HG03571 (cell line): ENCODE data around the gene RGMA.
"Not testable (repeated sequence)": the region's sequence is repeated elsewhere in the genome, so short reads cannot be mapped to it uniquely, and the experiment has no call there.

Source experiments
- ATAC-seq: cut with Tn5 transposase; IDR thresholded peaks from one replicate; pipeline ENCODE4 v1.9.1; 2021; ENCODE audit not compliant: unreplicated experiment

RGMA gene

GRCh38 chr15:93067649-93068085 lies 21.3 kb downstream of the RGMA start:
- ATAC-seq: no peak

GRCh38 chr15:93066834-93067648 lies 22.0 kb downstream of the RGMA start:
- ATAC-seq: no peak

GRCh38 chr15:93066224-93066681 lies 22.8 kb downstream of the RGMA start:
- ATAC-seq: no peak

- no peak for ATAC-seq
Measured at GRCh38 chr15:93065641-93066045, 23.4 kb downstream of the RGMA start.

- ATAC-seq: no peak
Measured at GRCh38 chr15:93063796-93064690, 25.0 kb downstream of the RGMA start.

- ATAC-seq: no peak
Measured at GRCh38 chr15:93063262-93063671, 25.7 kb downstream of the RGMA start.

GRCh38 chr15:93062628-93063261 lies 26.3 kb downstream of the RGMA start:
- ATAC-seq: not testable (repeated sequence)

GRCh38 chr15:93060336-93061248 lies 28.4 kb downstream of the RGMA start:
- ATAC-seq: no peak

- ATAC-seq: no peak
Measured at GRCh38 chr15:93059442-93059841, 29.6 kb downstream of the RGMA start.

- ATAC-seq: no peak
Measured at GRCh38 chr15:93058904-93059427, 30.0 kb downstream of the RGMA start.

- ATAC-seq: no peak
Measured at GRCh38 chr15:93058128-93058527, 30.9 kb downstream of the RGMA start.

- no peak for ATAC-seq
Measured at GRCh38 chr15:93057618-93058017, 31.4 kb downstream of the RGMA start.

GRCh38 chr15:93056836-93057235 lies 32.2 kb downstream of the RGMA start:
- ATAC-seq: no peak

- ATAC-seq: no peak
Measured at GRCh38 chr15:93055211-93055610, 33.8 kb downstream of the RGMA start.

- ATAC-seq: no peak
Measured at GRCh38 chr15:93052090-93052879, 36.7 kb downstream of the RGMA start.

GRCh38 chr15:93051236-93052089 lies 37.5 kb downstream of the RGMA start:
- ATAC-seq: no peak

GRCh38 chr15:93050648-93051047 lies 38.4 kb downstream of the RGMA start:
- ATAC-seq: no peak

- ATAC-seq: no peak
Measured at GRCh38 chr15:93049914-93050578, 39.0 kb downstream of the RGMA start.
